HUDEP-2 (cell line): ENCODE data around the gene SPINK1.
A peak's percentile ranks its signal among the peaks of the same experiment; 100 is the strongest.
"Not testable (repeated sequence)": the region's sequence is repeated elsewhere in the genome, so short reads cannot be mapped to it uniquely, and the experiment has no call there.

ENCODE experiments used
- DNase-seq, 76 experiments: peaks; one replicate each; lab custom pipeline; 2025; ENCODE audit not compliant: unreplicated experiment in 76 of 76; lab: John Stamatoyannopoulos, UW

SPINK1 gene

DNA sequence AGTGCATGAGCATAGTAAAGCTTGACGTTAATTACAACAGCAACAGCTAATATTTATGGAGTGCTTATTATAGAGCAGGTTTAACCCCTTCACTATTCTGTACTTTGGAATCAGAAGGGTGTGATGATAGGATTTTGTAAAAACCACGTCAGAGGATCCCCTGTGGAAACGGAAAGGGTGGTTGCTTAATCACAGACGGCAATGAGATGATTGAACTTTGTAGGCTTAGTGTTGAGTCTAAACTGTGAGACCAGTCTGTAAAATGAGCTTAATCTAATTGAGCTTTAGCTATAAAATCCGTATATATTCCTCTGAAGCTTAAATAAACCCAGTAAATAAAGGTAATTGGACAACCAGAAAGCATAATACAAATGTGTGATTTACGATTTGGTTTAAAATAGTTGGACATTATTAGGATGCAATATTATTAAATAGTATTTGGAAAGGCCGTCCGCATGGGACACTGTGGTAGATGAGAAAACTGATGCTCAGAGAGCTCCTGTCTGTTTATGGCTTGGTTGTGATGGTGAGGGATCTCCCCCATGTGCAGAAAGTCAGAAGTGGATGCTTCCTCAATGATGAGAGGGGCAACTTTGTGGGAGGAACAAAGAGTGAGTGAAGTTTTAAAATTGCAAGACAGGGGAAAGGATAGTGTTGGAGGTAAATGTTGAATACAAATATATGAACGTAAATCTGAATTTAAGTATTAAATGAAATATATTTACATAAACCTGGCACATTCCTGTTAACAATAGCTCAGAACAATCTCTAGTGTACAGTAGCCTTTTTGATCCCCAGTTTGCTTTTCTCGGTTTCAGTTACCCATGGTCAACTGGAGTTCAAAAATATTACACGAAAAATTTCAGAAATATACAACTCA lies 23.7 kb upstream of the SPINK1 start:
- no peak for DNase-seq

DNA sequence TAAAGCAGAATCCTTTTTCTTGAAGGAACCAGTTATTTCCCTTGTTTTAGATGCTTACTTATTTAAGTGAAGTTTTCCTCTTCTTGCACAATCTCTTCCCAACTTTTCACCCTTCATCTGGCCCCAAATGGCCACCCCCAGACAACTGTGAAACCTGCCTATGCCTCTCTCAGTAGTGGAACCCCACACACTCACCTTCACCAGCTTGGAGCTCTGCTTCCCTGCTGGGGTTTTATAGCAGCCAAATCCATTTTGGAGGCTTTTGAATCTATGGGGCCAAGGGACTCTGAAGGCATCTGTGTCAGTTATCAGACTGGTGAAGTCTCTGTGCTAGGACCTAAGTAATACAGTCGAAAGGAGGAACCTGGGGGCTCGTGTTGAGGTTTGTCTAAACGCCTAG lies 22.9 kb upstream of the SPINK1 start:
- DNase-seq = no peak

DNA sequence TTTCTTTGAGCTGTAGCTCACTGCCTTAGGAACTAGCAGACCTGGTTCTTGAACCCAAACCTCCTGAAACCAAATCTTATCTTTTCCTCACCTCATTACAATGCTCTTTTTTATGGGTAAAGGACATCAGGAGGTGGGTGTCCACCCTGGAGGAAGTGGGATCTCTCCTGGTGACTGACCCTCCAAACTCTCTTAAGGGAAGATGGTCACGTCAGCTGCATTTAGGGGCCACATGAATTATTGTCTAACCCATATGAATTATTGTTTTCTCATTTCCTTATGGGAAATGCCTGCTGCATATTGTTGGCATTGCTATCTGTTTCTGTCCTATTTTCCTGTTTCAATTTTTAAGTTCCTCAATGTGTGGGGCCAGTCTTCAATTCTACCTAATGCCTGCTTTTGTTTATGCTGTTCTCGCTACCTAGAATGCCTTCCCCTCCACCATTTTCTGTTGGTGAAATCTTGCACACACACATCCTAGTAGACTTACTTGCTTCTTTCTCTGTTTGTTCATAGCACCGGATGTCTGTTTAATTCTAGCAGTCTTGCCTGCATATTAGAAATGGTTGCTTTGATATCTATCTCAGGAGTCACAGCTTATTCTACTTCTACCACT lies 22.0 kb upstream of the SPINK1 start:
- DNase-seq = no peak

DNA sequence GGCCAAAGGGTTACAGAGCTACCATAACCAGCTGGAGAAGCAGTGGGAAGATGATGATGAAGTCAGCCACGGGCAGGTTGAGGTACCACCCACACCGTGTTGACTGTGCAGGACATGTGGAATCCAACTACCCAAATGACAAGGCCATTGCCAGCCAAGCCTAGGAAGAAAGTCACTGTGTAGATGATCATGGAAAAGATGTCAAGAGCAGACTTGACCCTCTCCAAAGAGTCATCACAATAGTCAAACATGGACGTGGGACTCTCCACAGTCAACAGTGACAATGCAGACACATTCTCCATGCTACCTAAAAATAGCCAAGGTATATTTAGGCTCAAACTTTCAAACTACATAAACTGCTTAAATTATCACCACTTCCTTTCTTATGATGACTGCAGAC lies 20.9 kb upstream of the SPINK1 start:
- no peak for DNase-seq

DNA sequence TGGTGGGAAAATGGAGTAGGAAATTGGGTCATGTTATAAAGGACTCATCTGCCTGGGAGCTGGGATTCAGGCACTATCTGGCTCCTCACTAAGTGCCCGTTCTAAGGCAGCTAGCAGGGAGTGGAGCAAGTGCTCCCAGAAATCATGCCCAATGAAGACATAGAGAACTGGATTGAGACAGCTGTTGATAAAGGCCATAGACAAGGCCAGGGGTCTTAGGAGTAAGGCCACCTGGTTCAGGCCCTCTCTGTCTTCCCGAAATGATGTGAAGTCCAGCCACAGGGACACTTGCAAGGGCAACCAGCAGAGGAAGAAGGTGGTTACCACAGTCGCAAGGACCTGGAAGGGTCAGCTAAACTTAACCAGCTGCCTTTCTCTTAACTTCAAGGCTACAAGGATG lies 20.1 kb upstream of the SPINK1 start:
- DNase-seq = no peak

DNA sequence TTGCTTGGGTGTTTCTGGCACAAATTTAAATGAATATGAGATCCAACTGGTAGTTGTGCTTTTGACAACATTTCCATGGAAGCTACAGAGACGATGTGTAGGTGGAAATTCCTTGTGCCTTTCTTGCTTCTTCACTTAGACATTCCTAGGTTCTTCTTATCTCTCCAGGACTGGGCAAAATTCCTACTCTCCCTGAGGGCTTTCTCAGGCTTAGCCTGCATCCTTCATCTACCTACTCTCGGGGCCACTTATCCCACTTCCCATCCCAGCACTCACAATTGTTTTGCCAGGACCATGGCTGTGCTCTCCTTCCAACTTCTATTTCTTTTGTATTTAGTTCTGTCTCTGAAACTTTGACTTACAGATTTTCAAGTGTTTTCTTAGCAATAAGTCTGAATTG lies 17.8 kb upstream of the SPINK1 start:
- no peak for DNase-seq

DNA sequence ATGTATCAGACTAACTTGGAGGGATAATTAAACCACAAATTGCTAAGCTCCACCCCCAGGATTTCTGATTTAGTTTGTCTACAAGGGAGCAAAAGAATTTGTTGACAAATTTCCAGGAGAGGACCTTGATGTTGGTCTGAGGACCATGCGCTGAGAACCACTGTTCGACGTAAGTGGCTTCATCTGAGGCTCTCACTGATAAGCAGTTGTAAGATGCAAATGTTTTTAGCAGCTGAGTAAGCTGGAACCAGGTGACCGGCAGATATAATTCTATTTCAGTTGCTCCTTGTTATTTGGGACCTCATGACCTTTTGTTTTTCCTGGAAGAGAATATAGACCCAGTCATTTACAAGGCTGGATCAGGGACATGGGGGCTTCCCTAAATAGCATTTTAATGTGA lies 14.1 kb upstream of the SPINK1 start:
- no peak for DNase-seq

DNA sequence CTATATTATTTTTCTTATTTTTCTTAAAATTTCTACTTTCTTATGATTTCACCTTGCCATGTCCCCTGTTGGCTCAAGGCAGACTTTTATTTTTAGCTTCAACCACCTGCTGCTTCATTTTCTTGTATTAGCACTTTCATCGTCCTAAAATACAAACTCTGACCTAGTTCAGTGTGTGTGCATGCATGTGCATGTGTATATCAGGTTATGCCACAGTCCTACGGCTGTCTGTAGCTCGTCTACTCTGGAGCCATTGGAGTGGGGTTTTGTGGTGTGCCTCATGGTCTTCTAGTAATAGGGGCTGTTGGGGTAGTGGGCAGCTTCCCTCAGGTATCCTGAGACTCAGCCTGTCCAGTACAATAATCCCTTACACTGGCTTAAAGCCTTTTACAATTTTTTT lies 13.4 kb upstream of the SPINK1 start:
- no peak for DNase-seq

DNA sequence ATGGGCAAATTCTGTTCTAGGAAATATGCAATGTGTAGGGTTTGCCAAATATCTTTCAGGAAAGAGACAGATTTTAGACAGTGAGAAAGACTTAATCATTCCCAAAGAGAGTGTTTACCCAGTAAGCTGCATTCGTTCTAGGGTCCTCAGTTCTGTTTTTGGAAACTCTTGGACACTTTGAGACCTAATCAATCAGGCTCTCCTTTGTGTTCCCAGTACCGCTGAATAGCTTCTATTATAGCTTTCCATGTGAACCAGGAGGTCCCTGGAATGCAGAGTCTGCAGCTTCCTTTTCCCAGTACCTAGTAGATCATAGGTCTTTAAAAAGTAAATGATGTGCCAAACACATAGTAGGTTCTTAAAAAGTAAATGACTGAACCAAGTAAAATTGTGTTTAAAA lies 11.4 kb upstream of the SPINK1 start:
- DNase-seq = no peak

DNA sequence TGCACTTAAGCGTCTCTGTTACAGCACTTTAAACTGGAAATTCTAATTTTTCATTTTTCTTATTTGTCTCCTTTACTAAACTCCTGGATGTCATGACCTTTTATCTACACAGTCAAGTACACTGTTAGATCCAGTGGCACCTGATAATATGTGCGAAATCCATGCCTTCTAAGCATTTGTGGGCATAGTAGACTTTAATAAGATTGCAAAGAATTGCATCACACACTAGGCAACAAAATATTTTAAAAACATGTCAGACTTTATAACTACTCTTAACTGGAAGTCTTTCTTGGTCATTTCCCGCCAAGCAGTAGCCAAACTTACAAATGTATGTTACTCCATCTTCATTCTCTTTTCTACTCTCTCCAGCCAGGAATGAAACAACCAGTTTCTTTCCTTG lies 5.0 kb upstream of the SPINK1 start:
- no peak for DNase-seq

DNA sequence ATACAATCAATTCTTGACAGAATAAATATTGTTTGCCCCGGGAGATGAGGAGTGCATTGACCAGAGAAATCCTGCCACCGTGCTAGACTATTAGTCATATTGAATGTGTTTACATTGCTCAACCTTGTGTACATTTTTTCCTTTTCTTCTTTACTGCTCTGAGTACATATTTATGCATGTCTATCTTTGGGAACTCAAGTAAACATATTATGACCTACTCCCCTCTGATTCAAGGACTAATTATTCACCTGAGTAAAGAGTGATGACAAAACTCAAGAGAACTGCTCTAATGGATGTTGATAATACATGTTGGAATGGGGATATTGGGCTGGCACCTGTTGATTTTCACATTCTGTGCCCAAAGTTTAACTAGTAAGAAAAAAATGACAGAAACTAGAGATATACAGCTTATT lies 3.9 kb upstream of the SPINK1 start:
- no peak for DNase-seq

DNA sequence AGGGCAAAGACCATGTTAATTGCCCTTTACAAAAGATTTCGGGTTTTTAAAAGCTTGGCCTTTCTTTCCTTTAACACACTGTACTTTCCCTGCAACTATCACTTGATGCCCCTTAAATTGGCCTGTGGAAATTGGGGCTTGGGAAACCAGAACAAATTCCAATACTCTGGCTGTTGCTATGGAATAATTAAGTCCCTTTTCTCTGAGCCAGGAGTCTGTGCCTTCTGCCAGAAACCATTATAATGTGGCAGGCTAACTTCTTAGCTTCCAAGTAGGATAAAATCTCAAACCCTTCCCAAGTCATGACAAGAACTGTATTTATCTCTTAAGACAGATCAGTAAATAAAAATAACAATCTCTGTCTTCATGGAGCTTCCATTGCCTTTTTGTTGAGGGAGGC lies 1.1 kb upstream of the SPINK1 start:
- no peak for DNase-seq

DNA sequence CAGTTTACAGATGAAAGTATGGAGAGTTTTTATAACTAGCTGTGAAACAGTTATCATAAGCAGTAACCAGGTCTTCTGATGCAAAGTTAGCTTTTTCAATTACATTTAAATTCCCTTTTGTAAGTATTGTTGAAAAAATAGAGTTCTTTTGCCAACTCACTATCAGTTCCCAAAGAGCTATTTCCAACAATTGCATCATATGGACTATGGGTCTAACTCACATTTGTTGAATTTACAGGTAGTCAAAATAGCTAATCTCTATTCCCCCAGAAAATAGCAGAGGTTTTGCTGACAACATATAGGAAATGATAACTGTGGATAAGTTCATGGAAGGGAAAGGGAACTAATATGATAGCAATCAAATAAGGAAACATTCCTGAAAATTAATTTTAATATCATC lies 1.4 kb downstream of the SPINK1 start:
- DNase-seq = no peak

DNA sequence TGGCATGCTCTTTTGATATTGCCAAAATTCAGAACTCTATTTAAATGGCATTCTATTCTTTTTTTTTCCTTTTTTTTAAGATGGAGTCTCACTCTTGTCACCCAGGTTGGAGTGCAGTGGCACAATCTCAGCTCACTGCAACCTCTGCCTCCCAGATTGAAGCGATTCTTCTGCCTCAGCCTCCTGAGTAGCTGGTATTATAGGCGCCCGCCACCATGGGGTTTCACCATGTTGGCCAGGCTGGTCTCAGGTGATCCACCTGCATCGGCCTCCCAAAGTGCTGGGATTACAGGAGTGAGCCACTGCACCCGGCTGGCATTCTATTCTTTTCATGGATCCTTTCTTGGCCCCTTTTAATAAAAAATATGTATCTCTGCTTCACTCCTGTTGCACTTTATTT lies 4.5 kb downstream of the SPINK1 start:
- not testable (repeated sequence) for DNase-seq

DNA sequence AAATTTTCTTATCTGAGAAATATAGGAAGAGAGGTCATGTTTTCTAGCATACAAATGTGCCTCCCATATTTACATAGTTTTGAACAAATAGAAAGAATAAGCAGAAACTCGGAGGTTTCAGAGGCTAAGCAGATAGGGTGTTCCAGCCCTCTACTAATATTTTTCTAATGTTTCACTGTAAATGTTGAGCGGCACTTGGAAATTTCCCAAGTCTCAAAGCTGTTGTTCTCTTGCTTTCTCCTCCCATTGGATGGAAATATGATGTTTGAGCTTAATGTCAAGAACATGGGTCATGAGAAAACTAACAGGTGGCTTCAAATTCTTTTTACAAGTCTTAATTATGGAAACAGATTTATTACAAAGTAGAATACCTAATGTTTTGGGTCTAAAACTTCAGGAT lies 5.1 kb downstream of the SPINK1 start:
- DNase-seq = no peak

DNA sequence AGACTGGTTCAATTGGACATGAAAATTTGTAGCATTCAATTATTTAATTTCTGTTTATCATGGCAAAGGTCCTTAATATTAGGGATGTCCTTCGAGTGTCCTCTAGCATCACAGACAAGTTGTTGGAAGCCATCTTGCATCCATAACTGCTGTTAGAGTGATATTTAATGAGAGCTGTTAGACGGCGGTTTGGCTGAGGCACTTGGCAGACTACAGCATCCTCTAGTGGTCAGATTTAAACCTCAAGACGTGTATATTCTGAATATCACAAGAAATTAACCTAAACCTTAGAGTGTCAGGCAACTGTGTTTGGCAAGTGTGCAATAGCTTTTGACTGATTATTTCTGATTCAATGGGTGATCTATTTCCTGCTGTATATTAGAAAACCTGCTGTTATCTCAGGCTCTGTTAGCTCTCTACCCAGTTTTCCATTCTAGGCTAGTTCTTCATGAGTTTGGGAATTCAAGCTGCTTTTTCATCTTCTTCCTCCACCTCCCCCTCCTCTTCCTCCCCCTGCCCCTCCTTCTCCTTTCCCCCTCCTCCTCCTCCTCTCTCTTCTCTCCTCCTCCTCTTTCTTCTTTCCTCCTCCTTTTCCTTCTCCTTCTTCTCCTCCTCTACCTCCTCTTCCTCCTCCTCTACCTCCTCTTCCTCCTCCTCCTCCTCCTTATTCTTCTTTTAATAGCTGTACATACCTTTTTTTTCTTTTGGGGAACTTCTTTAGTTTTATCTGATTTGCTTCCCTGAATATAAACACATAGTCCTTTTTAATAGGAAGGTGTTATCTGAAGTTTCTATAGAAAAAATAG lies 8.6 kb downstream of the SPINK1 start:
- DNase-seq = peak in 34 of 76 experiments; percentile 1 to 56 (median 14)

DNA sequence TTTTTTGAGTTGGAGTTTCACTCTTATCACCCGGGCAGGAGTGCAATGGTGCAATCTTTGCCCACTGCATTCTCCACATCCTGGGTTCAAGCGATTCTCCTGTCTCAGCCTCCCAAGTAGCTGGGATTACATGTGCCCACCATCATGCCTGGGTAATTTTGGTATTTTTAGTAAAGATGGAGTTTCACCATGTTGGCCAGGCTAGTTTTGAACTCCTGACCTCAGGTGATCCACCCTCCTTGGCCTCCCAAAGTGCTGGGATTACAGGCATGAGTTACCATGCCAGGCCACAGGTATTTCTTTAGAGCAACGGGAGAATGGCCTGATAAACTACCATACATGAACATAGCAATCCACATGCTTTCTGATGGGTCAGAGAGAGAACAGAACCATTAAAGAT lies 9.2 kb downstream of the SPINK1 start:
- not testable (repeated sequence) for DNase-seq

DNA sequence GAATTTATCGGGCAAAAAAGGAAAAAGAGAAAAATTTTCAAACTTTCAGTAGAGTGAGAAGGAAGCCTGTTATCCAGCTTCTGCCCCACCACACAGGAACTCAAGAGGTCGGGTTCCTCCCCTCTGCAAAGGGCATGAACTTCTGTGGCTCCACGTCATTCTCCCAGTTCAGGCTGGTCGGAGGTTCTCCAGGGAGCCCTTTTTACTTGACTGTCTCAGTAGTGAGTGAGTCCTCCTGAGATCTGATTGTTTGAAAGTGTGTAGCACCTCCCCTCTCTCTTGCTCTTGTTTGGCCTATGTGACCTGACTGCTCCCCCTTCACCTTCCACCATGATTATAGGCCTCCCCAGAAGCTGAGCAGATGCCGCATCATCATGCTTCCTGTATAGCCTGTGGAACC lies 9.7 kb downstream of the SPINK1 start:
- DNase-seq = no peak

DNA sequence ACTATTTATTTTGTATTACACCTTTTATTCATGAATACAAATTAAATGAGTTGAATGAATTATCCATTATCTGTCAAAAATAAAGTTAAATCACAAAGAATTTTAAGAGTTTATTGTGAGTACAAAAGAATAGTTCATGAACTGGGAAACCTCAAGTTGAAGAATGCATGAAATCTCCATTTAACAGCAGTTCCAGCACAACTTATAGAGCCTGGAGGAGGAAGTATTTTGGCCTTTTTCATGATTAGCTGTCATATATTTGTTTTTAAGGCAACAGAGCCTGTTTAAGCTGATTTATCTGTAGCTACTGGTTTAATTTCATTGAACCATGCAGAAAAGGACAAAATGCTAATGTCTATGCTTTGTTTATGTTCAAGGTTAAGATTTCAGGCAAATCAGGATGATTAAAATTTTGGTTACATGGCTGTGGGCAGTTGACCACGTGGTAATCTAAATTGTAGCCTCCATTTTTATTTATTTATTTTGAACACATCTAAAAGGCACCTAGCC lies 12.2 kb downstream of the SPINK1 start:
- DNase-seq = no peak

DNA sequence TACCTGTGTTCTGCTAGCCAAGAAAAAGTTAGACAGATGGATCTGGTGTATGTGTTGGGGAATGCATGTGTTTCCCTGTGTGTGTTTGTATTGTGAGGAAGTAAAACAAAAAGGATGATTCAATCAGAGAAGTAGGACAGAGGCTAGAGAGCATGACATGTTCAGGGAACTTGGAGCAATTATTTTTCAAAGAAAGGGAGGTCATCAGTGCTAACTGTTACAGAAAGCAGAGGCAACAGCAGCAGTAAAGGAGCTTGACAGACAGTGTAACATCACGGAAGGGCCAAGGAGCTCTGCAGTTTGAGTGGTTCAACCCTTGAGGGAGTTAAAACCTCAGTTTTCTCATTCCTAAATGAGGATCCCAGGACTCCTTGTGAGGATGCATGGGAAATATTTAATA lies 13.2 kb downstream of the SPINK1 start:
- no peak for DNase-seq

DNA sequence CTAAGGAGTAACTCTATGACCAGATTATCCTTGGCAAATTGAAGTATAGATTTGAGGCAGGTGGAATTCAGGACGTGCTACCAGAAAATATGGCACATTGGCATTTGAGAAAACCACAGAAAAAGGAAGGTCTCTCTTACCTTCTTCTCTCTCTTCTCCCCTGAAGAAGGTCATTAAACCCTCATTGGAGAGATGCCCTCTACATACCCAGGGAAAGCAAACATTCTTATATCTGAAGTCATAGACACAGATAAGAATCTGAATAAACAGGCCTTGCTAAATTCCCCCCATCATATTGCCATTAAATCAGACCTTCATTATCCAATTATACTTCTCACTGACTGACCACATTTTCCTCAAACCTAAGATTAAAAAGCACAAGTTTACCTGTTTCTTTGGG lies 17.8 kb downstream of the SPINK1 start:
- no peak for DNase-seq
